Measurements from ENCODE around the gene TNK2.
A peak's percentile ranks its signal among the peaks of the same experiment; 100 is the strongest.
"Not testable (repeated sequence)": the region's sequence is repeated elsewhere in the genome, so short reads cannot be mapped to it uniquely, and the experiment has no call there.

TNK2 gene

DNA sequence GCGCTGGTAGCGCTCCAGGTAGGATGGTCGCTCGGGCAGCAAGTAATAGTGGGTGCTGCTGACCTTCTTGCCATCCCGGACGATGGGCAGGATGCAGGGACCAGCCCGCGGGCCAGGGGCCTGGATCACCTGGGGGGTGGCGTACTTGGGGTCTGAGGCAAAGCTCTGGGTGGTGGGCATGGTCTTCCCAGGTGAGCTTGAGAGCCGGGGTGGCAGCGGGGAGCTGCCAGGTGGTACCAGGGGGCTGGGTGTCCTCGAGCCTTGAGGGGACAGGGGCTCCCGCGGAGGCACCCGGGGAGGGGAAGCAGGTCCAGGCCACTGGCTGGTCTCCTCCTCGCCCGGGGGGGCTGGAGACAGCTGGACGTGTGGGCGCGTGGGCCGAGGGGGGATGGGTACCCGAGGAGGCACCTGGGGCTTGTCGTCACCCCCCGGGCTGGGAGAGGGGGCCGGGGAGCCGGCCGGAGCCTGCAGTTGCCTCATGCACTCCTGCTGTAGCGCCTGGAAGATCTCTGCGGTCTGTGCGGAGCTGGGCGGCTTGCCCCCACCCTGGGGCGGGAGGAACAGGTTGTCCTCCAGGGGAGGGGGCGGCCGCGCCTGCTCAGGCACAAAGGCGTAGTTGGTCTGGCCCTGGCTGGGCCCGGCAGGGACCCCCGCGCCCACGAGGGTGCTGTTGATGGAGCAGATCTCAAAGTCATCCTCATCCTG is 40.6 kb downstream of the TNK2 start:
- no peak for DNase-seq

DNA sequence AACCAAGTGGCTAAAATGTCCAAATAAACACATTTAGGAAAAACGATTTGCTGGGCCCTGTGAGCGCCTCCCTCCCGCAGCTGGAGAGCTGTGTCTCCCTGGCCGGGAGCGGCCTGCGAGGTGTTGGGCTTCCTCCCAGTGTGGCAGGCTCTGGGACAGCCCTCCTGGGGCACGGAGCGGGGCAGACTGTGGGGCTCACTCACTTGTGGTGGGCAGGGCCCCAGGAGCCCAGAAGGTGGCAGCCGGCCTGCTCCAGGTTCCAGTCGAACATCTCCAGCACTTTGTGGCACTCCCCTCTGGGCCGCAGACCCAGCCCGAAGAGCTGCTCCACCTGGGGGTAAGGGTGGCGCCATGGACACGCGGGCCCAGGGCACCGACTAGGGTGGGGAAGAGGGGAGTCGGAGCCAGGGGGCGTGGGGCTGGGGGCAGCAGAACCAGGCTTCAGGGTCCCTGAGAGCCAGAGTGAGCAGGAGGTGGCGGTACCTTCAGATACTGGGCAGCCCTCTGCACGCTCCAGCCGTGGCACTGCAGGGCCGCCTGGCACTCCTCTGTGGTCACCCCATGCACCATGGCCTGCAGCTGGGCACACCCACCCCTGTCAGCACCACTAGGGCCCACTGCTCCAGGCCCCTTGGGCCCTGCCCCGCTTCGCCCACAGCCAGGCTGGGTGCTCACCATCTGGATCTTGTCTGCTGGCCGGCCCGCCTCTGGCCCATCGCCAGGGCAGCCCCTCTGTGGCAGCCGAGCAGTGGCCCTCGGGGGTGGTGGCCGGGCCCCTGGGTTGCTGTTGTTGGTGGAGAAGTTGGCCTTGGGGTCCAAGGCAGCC is 41.5 kb downstream of the TNK2 start:
- DNase-seq = no peak

DNA sequence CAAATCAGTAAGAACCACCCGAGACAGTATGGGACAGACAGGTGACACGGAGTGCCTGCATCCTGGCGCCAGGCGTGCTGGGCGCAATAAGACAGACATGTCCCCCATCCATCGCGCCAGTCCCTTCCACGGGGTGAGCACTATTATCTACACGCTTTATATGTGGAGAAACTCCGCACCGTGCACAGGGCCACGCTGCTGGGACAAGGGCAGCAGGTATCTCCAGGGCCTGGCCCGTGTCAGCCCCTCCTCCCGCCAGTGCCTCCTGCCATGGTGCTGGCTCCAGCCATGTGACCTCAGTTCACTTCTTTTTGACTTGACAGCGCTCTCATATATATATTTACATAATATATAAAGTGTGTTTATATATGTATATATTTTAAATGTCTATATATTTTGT is 42.6 kb downstream of the TNK2 start:
- DNase-seq = no peak

DNA sequence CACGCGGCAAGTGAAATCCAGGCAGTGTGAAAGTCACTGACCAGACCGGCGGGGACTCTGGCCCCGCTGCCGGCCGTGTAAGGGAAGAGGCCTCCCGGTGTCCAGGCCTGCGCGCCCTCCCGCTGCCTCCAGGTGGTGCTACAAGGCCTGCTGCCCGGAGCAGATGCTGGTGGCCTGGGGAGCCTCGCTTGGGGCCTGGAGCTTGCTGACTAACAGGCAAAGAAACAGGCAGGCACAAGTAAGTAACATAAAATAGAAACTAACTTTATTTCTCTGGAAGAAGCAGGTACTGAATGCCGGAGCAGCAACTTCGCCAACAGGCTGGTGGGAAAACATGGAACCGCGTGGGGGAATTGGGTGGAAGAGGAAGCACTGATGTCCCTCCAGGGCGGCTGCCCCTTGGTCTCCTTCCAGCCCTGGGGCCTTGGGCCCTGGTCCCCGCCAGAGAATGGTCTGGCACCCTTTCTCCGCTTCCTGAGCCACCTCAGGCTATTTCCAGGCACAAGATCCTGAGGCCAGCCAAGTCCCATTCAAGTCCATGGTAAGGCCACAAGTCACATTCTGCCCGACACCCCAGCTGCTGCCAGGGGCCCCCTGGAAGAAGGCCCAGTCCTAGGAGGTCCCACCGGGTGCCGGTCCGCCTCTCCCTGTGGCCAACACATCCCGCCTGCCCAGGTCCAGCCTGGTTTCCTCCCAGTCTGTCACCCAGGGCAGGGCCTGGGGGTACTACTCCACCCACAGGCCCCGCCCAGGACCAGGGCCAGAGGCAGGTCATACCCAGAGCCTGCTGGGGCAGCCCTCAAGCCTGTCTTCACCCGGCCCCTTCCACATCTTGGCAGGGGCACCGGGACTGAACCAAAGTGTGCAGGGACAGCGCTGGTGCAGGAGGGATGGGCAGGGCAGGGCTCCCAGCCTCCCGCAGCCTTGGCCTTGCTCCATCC is 45.0 kb downstream of the TNK2 start:
- DNase-seq = peak; percentile 42

DNA sequence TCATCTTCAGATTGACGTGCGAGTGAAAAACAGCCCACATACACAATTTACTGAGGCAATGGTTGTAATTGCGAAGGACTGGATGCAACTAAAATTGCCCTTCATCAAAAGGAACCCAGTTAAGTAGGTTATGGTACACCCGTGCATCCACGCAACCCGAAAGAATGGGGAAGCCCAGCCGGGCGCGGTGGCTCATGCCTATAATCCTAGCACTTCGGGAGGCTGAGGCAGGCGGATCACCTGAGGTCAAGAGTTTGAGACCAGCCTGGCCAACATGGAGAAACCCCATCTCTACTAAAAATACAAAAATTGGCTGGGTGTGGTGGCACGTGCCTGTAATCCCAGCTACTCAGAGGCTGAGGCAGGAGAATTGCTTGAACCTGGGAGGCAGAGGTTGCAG is 46.0 kb downstream of the TNK2 start:
- not testable (repeated sequence) for DNase-seq

DNA sequence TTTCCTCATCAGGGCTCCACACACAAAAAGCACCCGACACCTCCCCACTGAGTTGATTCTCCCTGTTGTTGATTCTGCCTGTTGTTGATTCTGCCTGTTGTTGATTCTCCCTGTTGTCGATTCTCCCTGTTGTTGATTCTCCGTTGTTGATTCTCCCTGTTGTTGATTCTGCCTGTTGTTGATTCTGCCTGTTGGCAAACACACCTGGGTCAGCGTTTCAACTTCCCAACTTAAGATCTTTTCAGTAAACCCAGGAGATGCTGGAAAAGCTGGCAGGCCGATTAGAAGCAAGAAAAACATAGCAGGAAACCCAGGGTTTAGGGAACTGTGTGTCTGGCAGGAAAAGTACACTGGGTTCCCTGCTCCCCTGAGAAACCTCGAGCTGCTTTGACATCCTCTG is 47.9 kb downstream of the TNK2 start:
- DNase-seq = no peak

DNA sequence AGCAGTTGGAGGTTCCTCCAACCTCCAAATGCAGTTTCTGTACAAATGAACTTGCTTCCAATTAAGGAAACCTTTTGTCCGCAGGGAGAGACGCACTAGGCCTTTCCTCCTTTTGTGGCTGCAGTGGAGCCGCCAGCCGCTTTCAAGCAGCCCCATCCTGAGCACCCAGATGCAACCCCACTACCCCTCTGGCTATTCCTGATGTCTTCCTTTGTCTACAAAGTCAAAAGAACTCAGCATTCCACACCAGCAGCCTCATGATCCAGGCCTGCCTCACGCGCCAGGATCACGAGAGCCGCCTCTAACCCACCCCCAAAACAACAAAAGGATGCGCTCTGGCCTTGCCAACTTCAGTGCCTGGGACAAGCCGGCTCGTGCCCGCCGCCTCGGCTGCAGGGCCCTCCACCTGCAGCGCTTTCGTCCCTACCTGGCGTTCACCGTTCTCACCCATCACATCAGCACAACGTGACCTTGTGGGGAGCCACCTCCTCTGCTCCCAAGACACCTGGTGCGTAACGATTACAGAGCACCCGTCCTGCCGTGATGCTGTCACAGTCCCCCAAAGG is 48.4 kb downstream of the TNK2 start:
- no peak for DNase-seq

DNA sequence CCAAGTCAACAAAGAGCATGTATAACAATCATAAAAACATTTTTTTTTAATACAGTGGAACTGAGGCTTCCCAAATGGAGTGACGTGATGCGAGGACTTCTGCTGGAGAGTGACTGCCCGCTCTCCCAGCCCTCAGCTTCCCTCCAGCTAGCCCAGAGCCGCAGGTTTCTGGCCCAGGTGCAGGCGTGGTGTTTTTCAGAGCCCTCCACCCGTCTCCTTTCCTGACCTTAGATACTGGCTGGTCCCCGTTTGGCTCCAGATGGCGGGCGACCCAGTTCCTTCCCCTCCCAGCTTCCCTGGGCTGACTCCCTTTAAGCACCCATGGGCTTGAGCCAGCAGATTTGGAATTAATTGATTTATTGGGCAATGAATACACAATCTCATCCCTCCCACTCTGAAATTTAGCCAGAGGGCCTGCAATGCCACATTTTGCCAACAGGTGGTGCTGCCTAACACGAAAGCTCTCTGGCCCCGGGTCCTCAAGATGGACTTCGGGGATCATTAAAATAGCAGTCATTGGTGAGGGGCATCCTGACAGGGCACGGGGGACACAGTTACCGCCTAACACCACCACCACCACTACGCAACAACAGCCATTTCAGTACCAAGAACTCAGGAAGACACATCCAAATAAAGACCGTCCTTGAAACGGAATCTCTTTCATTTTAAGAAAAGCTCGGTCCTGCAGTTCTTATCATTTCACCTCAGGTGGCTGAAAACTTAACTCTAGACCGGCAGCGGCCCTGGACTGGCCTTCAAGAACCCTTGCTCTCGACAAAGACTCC is 49.1 kb downstream of the TNK2 start:
- peak; percentile 68 for DNase-seq

DNA sequence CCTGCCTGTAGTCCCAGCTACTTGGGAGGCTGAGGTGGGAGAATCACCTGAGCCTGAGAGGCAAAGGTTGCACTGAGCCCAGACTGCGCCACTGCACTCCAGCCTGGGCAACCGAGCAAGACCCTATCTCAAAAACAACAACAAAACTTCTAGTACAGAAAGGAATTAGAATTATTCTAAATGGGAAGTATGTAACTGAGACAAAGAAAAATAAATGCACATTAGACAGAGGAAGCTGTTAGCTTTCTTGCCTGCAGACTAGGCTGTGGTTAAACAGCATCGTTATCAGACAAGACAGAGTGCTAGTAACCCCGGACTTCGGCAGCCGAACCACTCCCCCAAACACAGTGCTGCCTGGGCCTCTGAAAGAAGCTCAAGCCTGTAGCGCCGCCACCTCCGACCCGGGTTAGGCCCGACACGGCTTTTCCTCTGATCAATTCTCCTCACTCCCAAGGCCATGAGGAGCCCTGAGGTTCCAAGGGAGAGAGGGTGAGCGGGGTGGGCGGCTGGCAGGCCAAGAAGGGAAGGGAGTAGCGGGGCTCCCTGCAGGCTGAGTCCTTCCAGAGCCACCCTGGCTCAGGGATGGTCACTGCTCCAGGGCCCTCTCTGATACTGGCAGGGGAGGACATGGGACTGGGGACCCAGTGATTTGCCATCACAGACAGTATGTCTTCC is 51.8 kb downstream of the TNK2 start:
- DNase-seq = no peak

DNA sequence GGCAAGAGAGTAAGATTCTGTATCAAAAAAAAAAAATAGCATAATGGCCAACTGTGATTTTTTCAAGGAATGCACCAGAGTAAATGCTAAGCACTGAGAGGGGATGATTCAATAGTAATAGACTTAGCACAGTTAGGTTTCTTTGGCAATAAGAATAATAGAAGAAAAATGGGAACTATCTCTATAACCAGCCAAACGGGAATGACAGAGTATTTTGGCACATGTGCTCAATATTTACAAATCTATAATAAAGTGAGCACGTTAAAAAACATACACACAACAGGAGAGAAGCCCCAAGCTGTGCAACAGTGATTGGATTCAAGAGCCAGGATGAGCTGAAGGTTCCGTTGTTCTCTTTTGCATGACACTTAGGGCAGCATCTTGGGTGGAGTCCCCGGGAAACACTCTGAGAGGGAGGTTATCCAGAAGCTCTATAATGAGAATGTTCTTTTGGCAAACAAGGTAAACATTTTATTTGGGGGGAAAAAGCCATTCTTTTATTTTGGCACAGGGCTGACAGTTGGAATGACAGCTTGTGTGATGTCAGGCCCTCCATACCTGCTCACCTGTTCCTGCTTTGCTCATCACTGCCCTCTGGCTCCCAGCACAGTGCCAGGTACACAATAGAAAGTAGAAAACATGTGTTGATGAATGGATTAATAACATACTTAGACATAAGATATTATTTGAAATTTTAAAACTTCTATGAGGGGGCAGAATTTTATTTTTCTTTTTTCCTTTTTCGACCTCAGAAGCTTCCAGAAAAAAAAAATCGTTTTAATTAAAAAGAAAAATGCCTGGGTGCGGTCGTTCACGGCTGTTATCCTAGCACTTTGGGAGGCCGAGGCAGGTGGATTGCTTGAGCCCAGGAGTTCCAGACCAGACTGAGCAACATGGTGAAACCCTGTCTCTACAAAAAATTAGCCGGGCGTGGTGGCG is 52.6 kb downstream of the TNK2 start:
- DNase-seq = no peak

DNA sequence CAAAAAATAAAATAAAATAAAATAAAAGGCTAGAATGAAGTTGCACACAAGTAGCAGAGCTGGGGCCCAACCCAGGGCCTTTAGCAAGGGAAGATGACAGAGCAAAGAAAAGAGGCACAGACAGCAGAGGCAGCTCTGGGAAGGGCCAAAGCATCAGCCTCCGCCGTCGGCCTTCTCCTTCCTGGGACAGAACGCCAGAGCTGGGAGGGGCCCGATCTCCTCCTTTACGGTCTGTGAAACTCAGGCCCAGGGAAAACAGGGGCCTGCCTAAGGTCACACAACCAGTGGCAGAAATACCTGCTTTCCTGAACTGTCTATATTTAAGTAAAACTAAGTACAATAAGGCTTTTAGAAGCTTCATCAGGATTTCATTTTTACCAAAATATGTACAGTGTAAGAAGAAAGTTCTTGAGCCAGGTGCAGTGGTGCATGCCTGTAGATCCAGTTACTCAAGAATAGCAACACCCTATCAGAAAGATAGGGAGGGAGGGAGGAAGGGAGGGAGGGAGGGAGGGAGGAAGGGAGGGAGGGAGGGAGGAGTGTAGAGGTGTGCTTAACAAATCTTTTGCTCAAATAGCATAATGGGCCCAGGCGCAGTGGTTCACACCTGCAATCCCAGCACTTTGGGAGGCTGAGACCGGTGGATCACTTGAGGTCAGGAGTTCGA is 53.6 kb downstream of the TNK2 start:
- DNase-seq = no peak

DNA sequence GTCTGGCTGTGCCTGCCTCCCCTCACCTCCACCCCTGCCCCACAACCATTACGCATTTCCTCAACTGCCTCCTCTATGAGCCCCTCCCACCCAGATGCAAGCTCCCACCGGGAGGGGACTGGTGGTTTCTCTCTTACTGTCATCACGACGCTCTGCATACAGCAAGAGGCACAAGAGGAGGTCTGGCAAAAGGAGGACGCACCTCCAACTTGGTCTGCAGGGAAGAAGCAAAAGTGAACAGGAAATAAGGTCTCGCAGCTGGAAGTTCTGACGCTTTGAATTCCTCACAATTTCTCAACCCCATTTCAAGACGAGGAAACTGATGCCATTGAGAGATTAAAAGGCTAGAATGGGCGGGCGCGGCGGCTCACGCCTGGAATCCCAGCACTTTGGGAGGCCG is 54.4 kb downstream of the TNK2 start:
- DNase-seq = no peak

DNA sequence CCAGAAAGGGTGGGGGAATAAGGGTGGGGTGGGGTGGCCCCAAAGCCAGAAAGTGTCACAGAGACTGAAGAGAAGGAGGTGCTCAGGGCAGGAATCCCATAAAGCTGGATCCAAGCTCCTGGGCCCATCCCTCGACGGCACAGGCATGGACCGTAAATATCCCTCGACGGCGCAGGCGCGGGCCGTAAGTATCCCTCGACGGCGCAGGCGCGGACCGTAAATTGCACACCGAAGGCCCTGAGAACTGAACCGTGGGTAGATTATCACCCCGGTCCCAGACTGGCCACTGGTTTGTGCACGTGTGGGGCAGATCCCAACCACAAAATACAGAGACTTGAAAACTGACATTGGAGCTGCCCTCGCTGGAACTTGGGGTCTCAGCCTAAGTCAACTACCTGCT is 55.3 kb downstream of the TNK2 start:
- no peak for DNase-seq

DNA sequence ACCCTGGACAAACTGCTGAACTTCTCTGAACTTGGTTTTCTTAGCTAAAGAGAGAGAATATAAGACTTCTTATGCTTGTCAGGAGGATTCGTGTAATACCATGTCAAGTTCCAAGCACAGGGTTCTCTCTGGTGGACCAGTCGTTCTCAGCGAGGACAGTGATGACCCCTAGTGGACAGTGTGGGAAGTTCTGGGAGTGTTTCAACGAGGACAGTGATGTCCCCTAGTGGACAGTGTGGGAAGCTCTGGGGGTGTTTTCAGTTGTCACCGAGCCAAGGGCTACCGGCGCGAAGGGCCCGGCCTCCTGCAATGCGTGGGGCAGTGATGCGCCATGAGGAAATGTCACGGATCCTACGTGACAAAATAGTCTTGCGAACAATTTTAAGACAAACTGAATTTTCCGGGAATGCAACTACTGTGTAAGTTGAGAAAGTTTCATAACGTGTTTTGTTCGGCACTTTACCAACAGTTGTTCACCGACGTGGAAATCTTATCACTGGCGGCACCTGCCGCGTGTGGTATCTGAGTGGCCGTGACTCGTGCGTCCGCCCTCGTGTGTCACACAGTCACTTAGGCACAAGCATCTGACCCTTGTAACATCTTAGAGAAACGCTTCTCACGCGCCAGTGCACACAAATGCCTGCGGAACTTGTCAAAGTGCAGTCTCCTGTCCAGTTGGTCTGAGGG is 57.4 kb downstream of the TNK2 start:
- DNase-seq = peak; percentile 82

DNA sequence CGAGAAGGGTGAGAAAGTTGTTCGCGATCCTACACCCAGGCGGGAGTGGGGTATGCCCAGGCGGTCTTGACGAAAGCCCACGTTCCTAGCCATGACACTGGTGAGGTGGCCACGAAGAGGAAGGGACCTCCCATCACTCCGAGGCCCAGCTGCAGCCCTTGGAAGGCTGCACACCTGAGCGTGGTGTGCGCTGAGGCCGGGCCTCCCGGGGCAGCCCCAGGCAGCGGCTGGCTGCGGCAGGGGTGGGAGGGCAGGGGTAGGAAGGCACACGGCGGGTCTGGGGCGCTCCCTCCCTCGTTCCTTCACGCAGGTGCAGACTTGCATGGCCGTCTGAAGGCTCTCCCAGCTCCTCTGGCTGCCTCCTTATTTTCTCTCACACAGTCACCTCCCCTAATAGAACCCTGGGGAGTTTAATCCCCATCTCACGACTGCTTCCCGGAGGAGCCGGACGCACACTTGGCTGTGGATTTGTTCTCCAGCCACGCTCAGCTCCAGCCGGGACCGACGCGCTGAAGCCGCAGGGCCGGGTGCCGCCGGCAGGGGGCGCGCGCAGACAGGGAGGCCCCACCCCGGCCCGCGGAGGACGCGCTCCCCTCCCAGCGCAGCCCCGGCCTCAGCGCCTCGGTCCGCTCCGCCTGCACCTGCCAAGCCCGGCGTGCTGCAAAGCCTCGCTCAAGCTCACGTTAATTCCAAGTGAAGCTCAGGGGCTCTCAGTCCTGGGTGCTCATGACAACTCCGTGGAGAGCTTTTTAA is 58.9 kb downstream of the TNK2 start:
- no peak for DNase-seq

DNA sequence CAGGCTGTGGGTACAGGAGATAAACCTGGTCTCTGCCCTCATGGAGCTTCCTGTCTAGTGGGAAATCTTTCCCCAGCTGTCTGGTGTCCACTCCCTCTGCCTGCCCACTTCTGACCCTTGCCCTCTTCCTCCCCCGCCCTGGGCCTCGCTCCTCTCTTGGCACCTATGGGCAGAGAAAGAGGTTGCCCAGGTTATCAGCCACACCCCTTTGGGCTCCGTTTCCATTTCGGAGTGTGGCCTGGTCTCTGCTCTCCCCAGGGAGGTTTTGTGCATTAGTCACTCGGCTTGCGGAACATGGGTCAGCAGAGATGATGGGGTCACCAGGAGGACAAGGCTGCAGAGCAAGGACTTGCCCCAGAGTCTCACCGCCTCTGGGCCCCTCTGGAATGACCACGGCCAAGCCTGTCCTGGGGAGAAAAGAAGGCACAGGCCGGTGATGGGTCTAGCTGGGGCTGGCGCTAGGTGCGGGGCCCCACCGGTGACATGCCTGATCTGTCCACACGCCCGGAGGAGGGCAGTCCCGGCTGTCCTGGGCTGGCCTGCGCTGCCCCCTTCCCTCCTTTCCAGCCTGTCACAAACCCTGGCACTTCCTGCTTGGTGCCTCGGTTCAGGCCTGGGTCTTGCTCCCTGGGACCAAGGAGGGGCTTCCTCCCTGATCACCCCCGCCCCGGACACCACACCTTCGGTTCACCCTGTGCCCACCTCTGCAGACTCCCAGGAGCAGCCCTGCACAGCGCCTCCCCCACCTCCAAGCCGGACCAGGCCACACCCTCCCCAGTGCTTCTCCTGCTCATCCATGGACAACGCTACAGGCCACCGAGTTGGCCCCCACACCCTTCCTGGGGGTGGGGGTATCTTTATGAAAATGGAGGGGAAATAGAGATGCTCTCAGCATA is 61.0 kb downstream of the TNK2 start:
- DNase-seq = no peak

DNA sequence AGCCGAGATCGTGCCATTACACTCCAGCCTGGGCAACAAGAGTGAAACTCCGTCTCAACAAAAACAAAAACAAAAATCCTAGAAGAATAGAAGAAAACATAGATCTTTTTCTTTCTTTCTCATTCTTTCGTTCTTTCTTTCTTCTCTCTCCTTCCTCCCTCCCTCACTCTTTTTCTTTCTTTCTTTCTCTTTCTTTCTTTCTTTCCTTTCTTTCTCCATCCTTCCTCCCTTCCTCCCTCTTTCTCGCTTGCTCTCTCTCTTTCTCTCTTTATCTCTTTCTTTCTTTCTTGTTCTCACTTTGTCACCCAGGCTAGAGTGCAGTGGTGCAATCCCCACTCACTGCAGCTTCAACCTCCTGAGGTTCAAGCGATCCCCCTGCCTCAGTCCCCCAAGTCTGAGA is 62.9 kb downstream of the TNK2 start:
- no peak for DNase-seq
